GM18505 (cell line): Measurements from ENCODE around the gene SLC24A3.
"Not testable (repeated sequence)": the region's sequence is repeated elsewhere in the genome, so short reads cannot be mapped to it uniquely, and the experiment has no call there.

Source experiments
- ATAC-seq: cut with Tn5 transposase; IDR thresholded peaks from one replicate; pipeline ENCODE4 v1.9.1; 2021; ENCODE audit not compliant: unreplicated experiment
- POLR2A ChIP-seq: IDR thresholded peaks from 4 replicates; pipeline ENCODE4 v1.6.1; 2011; ENCODE audit warnings: borderline replicate concordance; ENCODE audit not compliant: insufficient read depth, insufficient read length; ENCODE audit errors: extremely low read depth

Gene SLC24A3

DNA sequence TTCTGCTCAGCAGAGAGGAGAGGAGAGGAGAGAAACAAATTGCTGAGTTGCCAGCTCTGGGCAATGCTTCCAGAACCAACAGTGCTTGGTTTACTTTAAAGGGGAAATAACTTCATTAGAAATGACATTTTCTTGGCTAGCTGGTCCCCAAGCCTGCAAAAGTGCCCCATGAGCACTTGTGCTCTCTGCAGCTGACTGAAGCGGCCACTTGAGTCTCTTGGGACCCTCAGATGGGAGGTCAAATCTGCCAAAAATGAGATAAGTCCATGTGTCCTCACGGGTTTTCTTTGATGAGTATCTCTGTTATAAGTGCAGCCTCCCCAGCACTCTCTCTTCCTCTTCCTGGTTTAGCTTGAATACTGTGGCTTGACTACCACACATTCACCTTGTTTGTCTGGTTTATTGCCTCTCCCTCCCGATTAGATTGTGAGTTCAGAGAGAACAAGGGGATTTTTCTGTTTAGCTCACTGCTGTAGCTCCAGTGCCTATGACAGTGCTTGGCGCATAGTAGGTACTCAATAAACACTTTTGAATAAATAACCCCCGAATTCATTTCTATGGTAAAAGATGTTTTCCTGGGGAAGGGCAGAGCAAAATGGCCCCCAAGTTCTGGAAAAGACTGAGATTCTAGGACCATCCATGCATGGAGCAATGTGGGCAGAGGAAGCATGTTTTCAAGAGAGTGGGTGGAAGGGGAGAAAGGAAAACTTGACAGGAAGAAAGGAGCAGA is 538.6 kb downstream of the SLC24A3 start:
- no peak for ATAC-seq

GRCh38 chr20:19754201-19754600 is 541.8 kb downstream of the SLC24A3 start:
- not testable (repeated sequence) for ATAC-seq

More for the DNA sequence above, 538.6 kb downstream of the SLC24A3 start:
- no peak for TF ChIP-seq POLR2A

DNA sequence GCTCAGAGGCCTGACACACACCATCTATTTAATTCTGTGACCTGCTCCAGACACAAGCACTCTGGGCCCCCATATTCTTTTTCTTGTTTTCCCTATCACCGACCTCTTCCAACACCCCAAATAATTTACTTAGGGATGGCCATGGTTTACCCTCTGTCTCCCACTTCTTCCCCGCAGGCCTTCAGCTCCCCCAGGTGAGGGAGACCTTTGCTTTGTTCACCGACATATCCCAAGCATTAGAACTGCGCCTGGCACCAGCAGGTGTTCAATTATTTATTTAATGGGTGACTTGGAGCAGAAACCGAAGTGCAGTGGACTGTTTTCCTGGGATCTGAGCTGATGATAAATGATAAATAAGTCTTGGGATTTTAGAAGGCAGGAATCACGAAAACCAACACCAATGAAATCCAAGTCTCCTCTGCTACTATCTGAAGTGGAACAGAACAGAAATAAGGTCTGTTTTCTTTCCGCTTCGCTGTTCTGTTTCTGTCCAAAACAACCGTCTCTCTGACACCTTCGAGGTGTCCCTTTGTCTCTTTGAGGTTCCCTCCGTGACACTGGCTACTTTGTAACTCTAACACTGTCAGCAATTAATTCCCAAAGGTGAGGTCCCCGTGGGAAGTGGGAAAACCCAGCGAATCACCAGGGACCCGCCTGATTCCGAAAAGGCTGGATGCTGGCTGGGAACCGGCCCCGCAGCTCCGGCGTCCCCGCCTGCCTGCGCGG is 544.5 kb downstream of the SLC24A3 start:
- TF ChIP-seq POLR2A, result no peak
- no peak for ATAC-seq

- ATAC-seq, result no peak
- TF ChIP-seq POLR2A, result no peak
These were observed 545.2 kb downstream of the SLC24A3 start for GRCh38 chr20:19757487-19758132.

DNA sequence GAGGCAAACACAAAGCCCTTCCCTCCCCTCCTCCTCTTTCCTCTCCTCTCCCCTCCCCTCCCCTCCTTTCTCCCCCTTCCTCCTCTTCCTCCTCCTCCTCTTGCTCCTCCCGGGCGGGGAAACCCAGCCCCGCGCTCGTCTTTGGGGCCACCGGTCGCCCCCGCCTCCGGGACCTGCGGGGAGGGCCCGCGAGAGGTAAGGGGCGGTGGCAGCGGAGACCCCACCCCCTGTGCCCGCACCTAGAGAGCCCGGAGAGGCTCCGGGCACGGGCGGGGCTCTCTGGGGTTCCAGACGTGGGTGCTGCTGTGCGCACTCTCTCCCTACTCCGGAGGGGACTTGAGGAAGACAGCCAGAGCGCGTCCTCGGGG is 545.7 kb downstream of the SLC24A3 start, which contains the start of gene RIN2:
RIN2 (plus strand) TSS at position 126 of the 368 bp plus-strand sequence. CDS start 131,344 bp downstream, outside the sequence.
- TF ChIP-seq POLR2A, result no peak
- no peak for ATAC-seq

DNA sequence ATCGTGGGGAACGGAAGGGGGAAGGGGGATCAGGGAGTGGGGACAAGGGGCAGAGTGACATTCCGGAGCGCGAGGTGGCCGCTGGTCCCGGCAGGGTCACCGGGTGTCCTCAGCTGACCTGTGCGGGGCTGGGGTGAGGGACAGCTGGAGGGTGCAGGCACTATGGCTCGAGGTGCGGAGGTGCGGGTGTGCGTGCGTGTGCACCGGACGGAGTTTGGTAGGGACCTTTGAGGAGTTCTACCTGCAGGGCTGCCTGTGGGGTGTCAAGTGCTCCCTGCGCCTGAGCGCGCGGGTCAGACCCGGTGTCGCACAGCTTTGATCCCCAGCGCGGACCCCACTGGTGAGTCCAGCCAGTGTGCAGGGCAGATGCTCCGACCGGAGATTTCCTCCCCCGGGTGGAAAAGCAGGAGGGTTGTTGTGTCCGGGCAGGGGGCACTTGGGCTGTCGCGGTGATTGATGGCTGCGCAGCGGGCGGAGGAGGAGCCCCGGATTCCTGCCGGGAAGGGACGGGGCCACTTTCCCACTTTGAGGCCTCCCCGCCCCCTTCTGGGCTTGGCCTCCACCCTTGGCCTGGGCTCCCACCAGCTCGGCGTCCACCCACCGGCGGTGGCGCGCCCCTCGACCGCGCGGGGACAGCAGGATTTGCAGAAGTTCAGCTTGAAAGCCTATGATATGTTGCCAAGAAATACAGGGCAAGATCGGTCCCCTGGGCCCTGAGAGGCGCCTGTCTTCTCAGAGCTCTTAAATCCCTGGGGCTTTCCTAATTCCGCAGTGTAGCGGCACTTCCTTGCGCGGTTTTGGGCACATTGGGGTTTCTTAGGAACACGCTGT is 546.3 kb downstream of the SLC24A3 start:
- no peak for TF ChIP-seq POLR2A
- ATAC-seq, result no peak

DNA sequence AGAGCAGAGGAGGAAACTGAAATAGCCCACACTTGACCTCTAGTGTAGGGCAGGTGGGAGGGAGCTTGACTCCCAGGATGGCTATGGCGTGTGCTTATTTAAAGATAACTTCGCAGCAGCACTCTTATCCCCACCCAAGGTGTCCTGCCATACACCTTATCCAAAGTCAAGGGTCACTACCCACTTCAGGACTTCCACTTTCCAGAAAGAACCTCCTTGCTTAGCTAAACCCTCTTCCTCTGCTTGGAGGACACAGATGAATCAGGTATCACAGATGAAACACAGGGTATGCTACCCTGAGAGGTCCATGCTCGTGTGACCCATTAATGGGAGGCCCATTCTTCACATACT is 547.9 kb downstream of the SLC24A3 start:
- no peak for ATAC-seq
- TF ChIP-seq POLR2A, result no peak

- ATAC-seq, result no peak
- TF ChIP-seq POLR2A, result no peak
These were observed 548.9 kb downstream of the SLC24A3 start for GRCh38 chr20:19761326-19761725.

DNA sequence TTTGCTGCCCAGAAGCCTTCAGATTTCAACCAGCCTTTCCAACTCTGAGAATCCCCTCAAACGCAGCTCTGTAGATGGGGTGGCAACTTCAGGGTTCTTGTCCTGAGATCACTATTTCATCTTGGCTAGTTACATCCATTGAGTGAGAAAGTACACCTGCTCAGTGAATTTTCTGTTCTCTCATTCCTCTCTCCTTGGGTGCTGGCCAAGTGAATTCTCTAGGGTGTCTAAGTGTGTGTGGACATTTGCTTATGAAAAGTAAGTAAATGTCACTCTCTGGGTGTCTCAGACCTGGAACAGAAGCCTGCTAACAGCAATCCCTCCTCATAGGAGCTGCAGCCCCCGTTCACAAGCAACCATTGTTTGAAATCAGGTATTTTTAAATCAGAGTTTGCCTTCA is 549.4 kb downstream of the SLC24A3 start:
- no peak for TF ChIP-seq POLR2A
- no peak for ATAC-seq

- no peak for TF ChIP-seq POLR2A
- ATAC-seq, result no peak
These were observed 551.8 kb downstream of the SLC24A3 start for GRCh38 chr20:19764207-19764606.

DNA sequence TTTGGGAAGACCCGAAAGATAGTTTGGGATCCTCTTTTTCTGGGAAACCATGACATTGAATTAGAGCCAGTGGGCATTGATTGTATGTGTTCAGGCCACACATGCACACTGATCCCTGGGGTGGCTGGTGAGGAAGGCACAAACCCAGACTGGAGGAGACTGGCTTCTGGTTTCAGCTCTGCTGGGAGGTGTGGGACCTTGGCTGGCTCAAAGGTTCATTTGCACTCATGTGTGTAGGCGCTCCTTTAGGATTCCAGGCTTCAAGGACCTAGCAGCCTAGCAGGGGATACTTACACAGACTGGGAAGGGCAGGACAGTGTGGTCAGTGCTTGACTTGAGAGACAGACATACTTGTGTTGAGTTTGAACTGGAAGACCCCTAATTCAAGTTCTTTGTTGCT is 552.8 kb downstream of the SLC24A3 start:
- TF ChIP-seq POLR2A, result no peak
- ATAC-seq, result no peak

DNA sequence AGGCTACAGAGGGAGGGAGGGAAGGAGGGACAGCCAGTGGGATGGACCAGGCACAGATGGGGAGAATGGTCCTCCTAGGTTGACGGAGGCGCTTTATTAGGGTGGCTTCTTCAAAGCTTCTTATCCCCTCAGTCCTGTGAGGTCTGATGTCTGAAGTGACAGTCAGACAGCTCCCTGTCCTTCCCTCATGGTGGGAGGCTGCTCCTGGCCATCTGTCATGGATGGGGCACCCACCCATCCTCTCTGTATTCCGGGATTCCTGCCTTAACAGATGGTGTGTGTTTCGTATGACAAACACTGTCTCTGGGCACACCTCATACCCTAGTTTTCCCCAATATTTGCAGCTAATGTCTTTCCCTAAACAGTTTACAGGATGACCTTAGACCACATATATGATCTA is 553.5 kb downstream of the SLC24A3 start:
- no peak for TF ChIP-seq POLR2A
- no peak for ATAC-seq

DNA sequence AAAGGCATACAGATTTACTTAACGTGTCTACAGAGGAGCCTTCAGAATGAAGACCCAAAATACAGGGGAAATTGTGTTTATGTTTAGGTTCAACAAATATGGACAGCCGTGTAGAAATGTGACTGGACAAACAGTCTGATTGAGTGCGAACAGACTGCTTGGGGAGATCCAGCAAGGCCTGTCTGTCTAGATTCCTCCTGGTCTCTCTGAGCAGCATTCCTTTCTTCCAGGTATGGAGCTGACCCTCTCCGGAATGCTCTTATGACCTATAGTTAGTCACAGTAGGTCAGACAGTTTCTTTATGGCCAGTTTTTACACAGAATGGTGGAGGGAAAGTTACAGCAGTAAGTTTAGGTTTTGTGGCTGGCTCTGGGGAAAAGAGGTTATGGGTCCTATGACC is 554.6 kb downstream of the SLC24A3 start:
- no peak for ATAC-seq
- no peak for TF ChIP-seq POLR2A
